Fibroblast of the aortic adventitia (primary cell): Measurements from ENCODE around the gene VILL. TPM values are rescaled to one million over a fixed set of nuclear protein-coding genes. Genes with fewer than 3 reads are reported as not detected.
A peak's percentile ranks its signal among the peaks of the same experiment; 100 is the strongest.

Experiments
- DNase-seq: peaks from one replicate; pipeline ENCODE4 v3.0.0-alpha.2; 2010; ENCODE audit warnings: low read depth
- H3K4me3 ChIP-seq: 2 replicates; pipeline ENCODE4 v1.5.1; 2011; ENCODE audit warnings: low read depth, mild to moderate bottlenecking, control low read depth, low read length, moderate library complexity
- CTCF ChIP-seq: IDR thresholded peaks from 2 replicates; pipeline ENCODE4 v1.5.1; 2011; ENCODE audit warnings: mild to moderate bottlenecking, low read length, control low read depth, inconsistent platforms; ENCODE audit not compliant: insufficient read depth
- total RNA-seq: library from RNA; depleted of rRNA; stranded (reverse); fragments of >200 nt; gene quantifications from 2 replicates; pipeline ENCODE4 v1.2.3, GENCODE V29; 2012; ENCODE audit warnings: low replicate concordance

VILL gene
- total RNA-seq, 1 donor, result 7.0 TPM

DNA sequence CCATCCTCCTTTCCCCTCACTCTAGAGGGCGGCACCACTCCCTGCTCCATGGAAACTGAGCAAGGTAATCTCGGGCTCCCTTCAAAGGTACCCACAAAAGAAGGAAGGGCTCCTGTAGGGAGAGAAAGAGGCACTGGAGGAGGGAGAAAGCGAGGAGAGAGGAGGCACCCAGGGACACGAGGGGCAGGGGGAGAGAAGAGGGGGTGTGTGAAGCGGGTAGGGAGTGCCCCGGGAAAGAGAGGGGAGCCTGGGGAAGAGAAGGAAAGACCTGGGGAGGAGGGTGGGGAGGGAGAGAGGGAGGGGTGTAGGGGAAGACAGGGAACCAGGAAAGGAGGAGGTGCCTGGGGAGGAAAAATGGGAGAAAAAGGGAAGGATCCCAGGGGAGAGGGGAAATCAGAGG, 523 bp downstream of the VILL start:
- TF ChIP-seq CTCF, result no peak
- no peak overlapping the region for H3K4me3 ChIP-seq
- no peak for DNase-seq

GRCh38 chr3:37991823-37992222, 1.2 kb downstream of the VILL start:
- H3K4me3 ChIP-seq, result no peak overlapping the region
- TF ChIP-seq CTCF, result no peak
- no peak for DNase-seq

- no peak for TF ChIP-seq CTCF
- DNase-seq, result no peak
- H3K4me3 ChIP-seq, result no peak overlapping the region
Measured at GRCh38 chr3:37992271-37993066, 1.9 kb downstream of the VILL start.

DNA sequence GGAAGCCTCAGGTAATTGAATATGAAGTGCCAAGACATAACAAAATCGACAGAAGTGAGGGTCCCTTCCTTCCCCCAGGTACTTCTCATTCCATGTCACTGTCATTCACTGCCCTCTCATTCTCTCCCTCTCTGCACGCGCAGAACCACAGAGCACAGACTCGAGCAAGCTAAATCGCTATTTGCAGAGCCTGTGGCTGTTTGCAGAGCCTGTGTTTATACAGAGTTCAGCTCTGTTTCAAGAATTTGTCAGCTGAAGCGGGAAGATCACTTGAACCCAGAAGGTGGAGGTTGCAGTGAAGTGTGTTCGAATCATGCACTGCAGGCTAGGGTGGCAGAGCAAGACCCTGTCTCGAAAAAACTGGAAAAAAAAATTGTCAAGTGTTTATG, 2.5 kb downstream of the VILL start:
- no peak for TF ChIP-seq CTCF
- no peak overlapping the region for H3K4me3 ChIP-seq
- no peak for DNase-seq

- no peak for TF ChIP-seq CTCF
- peak overlapping the region; percentile 74 for H3K4me3 ChIP-seq
- DNase-seq, result no peak
Measured at GRCh38 chr3:37993460-37993819, 2.9 kb downstream of the VILL start.

- peak overlapping the region; percentile 74 for H3K4me3 ChIP-seq
- TF ChIP-seq CTCF, result no peak
- DNase-seq, result peak; percentile 75
Measured at GRCh38 chr3:37993820-37994638, 3.4 kb downstream of the VILL start.

DNA sequence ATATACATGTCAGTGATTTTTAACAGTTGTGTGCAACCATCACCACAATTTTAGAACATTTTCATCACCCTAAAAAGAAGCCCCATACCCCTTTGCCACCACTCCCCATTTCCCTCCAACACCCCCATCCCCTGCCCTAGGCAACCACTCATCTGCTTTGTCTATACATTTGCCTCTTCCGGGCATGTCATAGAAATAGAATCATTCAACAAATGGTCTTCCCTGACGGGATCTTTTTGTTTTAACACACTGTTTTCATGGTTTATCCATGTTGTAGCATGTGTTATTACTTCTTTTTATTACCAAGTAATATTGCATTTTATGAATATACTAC, 4.0 kb downstream of the VILL start:
- DNase-seq, result no peak
- no peak for TF ChIP-seq CTCF
- peak overlapping the region; percentile 74 for H3K4me3 ChIP-seq
